Tibial artery (tissue), 4 donors: ENCODE measurements around the gene GPR15.

Experiments used
- DNase-seq, 2 donors: peaks; one replicate each; pipeline ENCODE4 v3.0.0-alpha.2; 2019
- H3K27ac ChIP-seq, 2 donors: fragments of 200-600 bp; sonication (generic) in 1 of 2; 1 replicate in 1 of 2; 2 replicates in 1 of 2; pipeline ENCODE4 v1.5.1; 2018 to 2019; ENCODE audit warnings: mild to moderate bottlenecking in 1 of 2
- H3K27me3 ChIP-seq, 2 donors: fragments of 200-600 bp; sonication (generic) in 1 of 2; one replicate each; pipeline versions ENCODE4 v1.5.1 to v1.6.0; 2016 to 2019
- H3K36me3 ChIP-seq, 3 donors: fragments of 200-600 bp; sonication (generic) in 2 of 3; one replicate each; pipeline ENCODE4 v1.5.1; 2016 to 2019; ENCODE audit warnings: mild to moderate bottlenecking in 2 of 3
- H3K4me1 ChIP-seq, 4 donors: fragments of 200-600 bp; sonication (generic) in 2 of 4; 1 replicate in 3 of 4; 2 replicates in 1 of 4; pipeline ENCODE4 v1.5.1; 2016 to 2019
- H3K4me3 ChIP-seq, 2 donors: fragments of 200-600 bp; sonication (generic) in 1 of 2; 1 replicate in 1 of 2; 2 replicates in 1 of 2; pipeline ENCODE4 v1.5.1; 2018 to 2019; ENCODE audit warnings: mild to moderate bottlenecking in 2 of 2
- H3K9me3 ChIP-seq, 3 donors: fragments of 200-600 bp; sonication (generic) in 1 of 3; one replicate each; pipeline ENCODE4 v1.5.1; 2016 to 2019
- CTCF ChIP-seq, 2 experiments: fragments of 200-600 bp in 1 of 2; fragments of 450-650 bp in 1 of 2; IDR thresholded peaks; one replicate each; pipeline ENCODE4 v1.5.1; 2017 to 2019; ENCODE audit warnings: antibody characterized with exemption in 2 of 2, mild to moderate bottlenecking in 1 of 2, moderate library complexity in 1 of 2
- intact Hi-C: fragments of 100-400 bp; cut with DNase I; formaldehyde crosslinking; loops from one replicate; pipeline ENCODE4 v1.15.0; 2023; ENCODE audit warnings: low total_unique reads

Gene GPR15

DNA sequence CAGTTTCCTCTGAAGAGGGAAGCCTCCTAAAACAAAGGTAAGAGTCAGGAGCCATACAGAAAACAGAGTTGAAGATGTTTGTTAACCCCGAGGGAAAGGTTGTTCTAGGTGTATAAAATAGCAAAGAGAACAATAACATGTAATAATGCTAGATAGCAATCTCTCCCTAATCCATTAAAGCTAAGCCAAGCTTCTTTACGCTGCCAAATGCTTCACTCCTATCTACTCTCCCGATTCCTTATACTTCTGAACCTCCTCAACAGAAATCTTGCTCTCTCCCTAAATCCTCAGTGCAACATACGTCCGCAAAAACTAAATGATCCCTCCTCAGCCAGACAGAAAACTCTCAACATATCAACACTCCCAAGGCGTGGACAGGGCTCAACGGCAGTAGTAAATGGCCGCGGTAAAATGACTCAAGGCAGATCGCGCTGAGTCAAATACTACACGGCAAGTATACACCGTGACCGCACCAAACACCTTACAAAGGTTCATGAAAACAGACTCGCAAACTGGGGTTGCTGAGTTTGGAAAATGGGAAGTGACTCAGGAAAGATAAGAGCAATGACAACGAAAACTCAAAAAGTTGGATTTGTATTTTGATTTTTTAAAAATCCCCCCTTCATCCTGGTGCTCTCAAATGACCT lies 9.8 kb upstream of the GPR15 start:
- DNase-seq, result peak; percentile 39 to 67
- Histone ChIP-seq H3K4me1 (peaks cover 0 to 35% (median 14%) of the 10 kb centered on the region in 4 donors), H3K27me3 (no peaks in the 10 kb centered on the region), H3K4me3 (peak overlapping the region; percentile 76 to 95), H3K27ac (peak overlapping the region; percentile 90 to 98), H3K9me3 (no peaks in the 10 kb centered on the region), H3K36me3 (peaks cover 2 to 24% (median 17%) of the 10 kb centered on the region in 3 donors)
- intact Hi-C loops, result loop anchor here (5.0 kb wide), 1 partner anchor 70 kb away; the partner anchor contains the start of gene CPOX
- no peak for TF ChIP-seq CTCF (IDR thresholded peaks at IDR 0.05)

DNA sequence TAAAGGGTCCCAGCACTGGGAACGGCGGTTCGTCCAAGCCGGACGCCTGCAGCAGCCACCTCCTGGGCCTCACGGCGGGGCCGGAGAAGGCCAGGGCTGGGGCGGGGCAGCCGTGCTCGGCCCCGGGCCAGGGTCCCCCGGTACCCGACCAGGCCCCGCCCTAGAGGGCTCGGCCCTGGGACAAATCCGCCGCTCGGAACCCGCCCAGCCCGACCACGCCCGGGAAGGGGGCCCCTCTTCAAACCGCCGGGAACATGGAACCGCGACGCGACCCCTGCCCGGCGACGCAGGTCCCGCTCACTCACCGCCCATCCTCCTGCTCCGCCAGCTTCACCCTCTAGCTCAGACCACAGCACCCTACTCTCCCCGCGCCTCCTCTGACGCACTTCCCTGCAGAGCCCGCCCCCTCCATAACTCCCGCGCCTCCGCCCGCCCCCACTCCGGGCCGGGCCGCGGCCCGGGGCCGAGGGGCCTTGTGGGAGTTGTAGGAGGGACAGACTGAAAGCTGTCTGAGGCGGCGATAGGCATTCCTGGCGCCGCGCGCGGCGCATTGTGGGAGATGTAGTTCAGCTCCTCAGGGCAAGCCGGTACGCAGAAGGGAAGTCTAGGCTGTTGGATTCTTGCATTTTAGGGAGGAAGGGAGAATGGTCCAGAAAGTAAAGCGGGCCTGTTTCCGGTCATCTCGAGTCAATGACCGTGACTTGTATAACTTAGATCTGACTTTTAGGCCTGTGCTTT lies 9.1 kb upstream of the GPR15 start, which contains the start of gene CLDND1:
CLDND1 (minus strand) TSS at position 359 of the 738 bp plus-strand sequence. CDS start 1,478 bp downstream, outside the sequence.
- peaks cover 0 to 18% (median 17%) of the 10 kb centered on the region in 3 donors for H3K36me3 ChIP-seq
- intact Hi-C loops, result loop anchor here (5.0 kb wide), 1 partner anchor 70 kb away; the partner anchor contains the start of gene CPOX
- H3K27ac ChIP-seq, result peak within 1 kb of the TSS; percentile 90 to 98
- H3K9me3 ChIP-seq, result no peaks in the 10 kb centered on the region
- TF ChIP-seq CTCF (IDR thresholded peaks at IDR 0.05), result no peak
- peak; percentile 98 to 99 for DNase-seq
- H3K4me1 ChIP-seq, result peaks cover 0 to 35% (median 14%) of the 10 kb centered on the region in 4 donors
- peak within 1 kb of the TSS; percentile 76 to 95 for H3K4me3 ChIP-seq
- H3K27me3 ChIP-seq, result no peaks in the 10 kb centered on the region

- H3K36me3 ChIP-seq, result no peaks in the 10 kb centered on the region
- intact Hi-C loops, result no loop called here
- no peak for TF ChIP-seq CTCF (IDR thresholded peaks at IDR 0.05)
- H3K9me3 ChIP-seq, result no peaks in the 10 kb centered on the region
- peaks cover 0 to 20% (median 9%) of the 10 kb centered on the region in 4 donors for H3K4me1 ChIP-seq
- no peak for DNase-seq
- H3K27me3 ChIP-seq, result peaks cover 0 to 3% of the 10 kb centered on the region in 2 donors
- H3K27ac ChIP-seq, result no peak overlapping the region
- H3K4me3 ChIP-seq, result no peak overlapping the region
Measured at GRCh38 chr3:98525494-98525893, 6.3 kb upstream of the GPR15 start.

- Histone ChIP-seq H3K27me3 (peaks cover 0 to 3% of the 10 kb centered on the region in 2 donors), H3K9me3 (no peaks in the 10 kb centered on the region), H3K4me1 (no peaks in the 10 kb centered on the region), H3K36me3 (no peaks in the 10 kb centered on the region), H3K27ac (no peak overlapping the region), H3K4me3 (no peak overlapping the region)
- intact Hi-C loops, result no loop called here
- TF ChIP-seq CTCF (IDR thresholded peaks at IDR 0.05), result no peak
- DNase-seq, result no peak
Measured at GRCh38 chr3:98528474-98529346, 3.1 kb upstream of the GPR15 start.

GRCh38 chr3:98529856-98530459 lies 1.8 kb upstream of the GPR15 start:
- H3K36me3 ChIP-seq, result no peaks in the 10 kb centered on the region

More at GRCh38 chr3:98529856-98530459, 1.8 kb upstream of the GPR15 start:
- Histone ChIP-seq H3K4me3 (no peak overlapping the region), H3K27me3 (peaks cover 0 to 3% of the 10 kb centered on the region in 2 donors), H3K27ac (no peak overlapping the region), H3K9me3 (no peaks in the 10 kb centered on the region), H3K4me1 (no peaks in the 10 kb centered on the region)
- TF ChIP-seq CTCF (IDR thresholded peaks at IDR 0.05), result no peak
- DNase-seq, result no peak
- intact Hi-C loops, result no loop called here
